H1 (cell line): ENCODE data around the gene MGLL. TPM values are rescaled to one million over a fixed set of nuclear protein-coding genes. Genes with fewer than 3 reads are reported as not detected.

Experiments
- CTCF ChIA-PET: fragments of 300-600 bp; sonication (Branson Sonifier 250); formaldehyde crosslinking; loops from one replicate; lab custom pipeline; 2021; ENCODE audit not compliant: partially characterized antibody; lab: Charles Lee
- POLR2A ChIA-PET: fragments of 300-600 bp; sonication (Branson Sonifier 250); formaldehyde crosslinking; loops from one replicate; lab custom pipeline; 2021; ENCODE audit warnings: inconsistent platforms; ENCODE audit not compliant: partially characterized antibody; lab: Charles Lee
- DNase-seq, 2 experiments: peaks; one replicate each; pipeline versions ENCODE4 v3.0.0 to v3.0.0-alpha.2; 2010 to 2022; ENCODE audit warnings: low spot score in 2 of 2, low read depth in 1 of 2, mixed read lengths in 1 of 2
- FAIRE-seq: peaks from 2 replicates; lab custom pipeline; 2011; peaks lifted over from hg19 to GRCh38; lab: Jason Lieb, UNC
- H2AFZ ChIP-seq: 2 replicates; pipeline ENCODE4 v1.8.1; 2012; ENCODE audit warnings: low read length, inconsistent platforms
- H2AK5ac ChIP-seq: 2 replicates; pipeline ENCODE4 v1.6.1; 2013; ENCODE audit warnings: low read depth, low read length
- H2BK120ac ChIP-seq: replicated peaks from 2 replicates; pipeline ENCODE3; 2013; ENCODE audit warnings: low read depth, low read length, inconsistent platforms
- H2BK12ac ChIP-seq: 2 replicates; pipeline ENCODE4 v1.6.1; 2013; ENCODE audit warnings: low read depth, low read length
- H2BK15ac ChIP-seq: 2 replicates; pipeline ENCODE4 v1.6.1; 2013; ENCODE audit warnings: low read length
- H2BK20ac ChIP-seq: 2 replicates; pipeline ENCODE4 v1.6.1; 2013; ENCODE audit warnings: low read length
- H2BK5ac ChIP-seq: 2 replicates; pipeline ENCODE4 v1.6.1; 2013; ENCODE audit warnings: low read depth, low read length
- H3K14ac ChIP-seq: 2 replicates; pipeline ENCODE4 v1.6.1; 2013; ENCODE audit warnings: inconsistent platforms; ENCODE audit not compliant: insufficient read length
- H3K18ac ChIP-seq: 2 replicates; pipeline ENCODE4 v1.6.1; 2013; ENCODE audit warnings: low read length; ENCODE audit errors: extremely low read depth
- H3K23ac ChIP-seq: 2 replicates; pipeline ENCODE4 v1.6.1; 2013; ENCODE audit warnings: inconsistent platforms; ENCODE audit not compliant: insufficient read length
- H3K23me2 ChIP-seq: 2 replicates; pipeline ENCODE4 v1.6.1; 2013; ENCODE audit warnings: low read depth, low read length
- H3K27ac ChIP-seq: 2 replicates; pipeline ENCODE4 v1.6.1; 2011; ENCODE audit warnings: low read depth, low read length, inconsistent platforms
- H3K27me3 ChIP-seq, 4 experiments: replicated peaks in 1 of 4; 1 replicate in 1 of 4; 2 replicates in 3 of 4; pipeline versions ENCODE4 v1.6.1 to v1.8.1; 2011 to 2013; ENCODE audit warnings: low read length in 3 of 4, mild to moderate bottlenecking in 3 of 4, inconsistent platforms in 2 of 4, mixed read lengths in 2 of 4, moderate library complexity in 1 of 4; ENCODE audit not compliant: control insufficient read depth in 3 of 4, insufficient read depth in 3 of 4; ENCODE audit errors: extremely low read depth in 1 of 4
- H3K36me3 ChIP-seq, 4 experiments: 2 replicates each; pipeline versions ENCODE4 v1.6.1 to v1.8.1; 2011 to 2013; ENCODE audit warnings: mild to moderate bottlenecking in 4 of 4, low read length in 3 of 4, moderate library complexity in 2 of 4, control low read depth in 1 of 4, inconsistent platforms in 1 of 4; ENCODE audit not compliant: insufficient read depth in 4 of 4, control insufficient read depth in 2 of 4
- H3K4ac ChIP-seq: replicated peaks from 2 replicates; pipeline ENCODE3; 2013; ENCODE audit warnings: low read length, low read depth, mixed read lengths, inconsistent platforms; ENCODE audit not compliant: insufficient read length
- H3K4me1 ChIP-seq, 4 experiments: replicated peaks in 1 of 4; 1 replicate in 1 of 4; 2 replicates in 3 of 4; pipeline versions ENCODE4 v1.6.1 to v1.8.1; 2011 to 2013; ENCODE audit warnings: low read length in 3 of 4, inconsistent platforms in 2 of 4, mixed read lengths in 1 of 4; ENCODE audit not compliant: insufficient read depth in 4 of 4, control insufficient read depth in 3 of 4
- H3K4me2 ChIP-seq, 2 experiments: 2 replicates each; pipeline versions ENCODE4 v1.6.1 to v1.8.1; 2011 to 2013; ENCODE audit warnings: low read depth in 2 of 2, low read length in 2 of 2, control low read depth in 1 of 2, inconsistent platforms in 1 of 2, mild to moderate bottlenecking in 1 of 2; ENCODE audit not compliant: insufficient read depth in 1 of 2
- H3K4me3 ChIP-seq, 4 experiments: fragments of 200-600, 300-600 bp in 1 of 4; sonication (generic), shearing (Covaris generic), sonication (Bioruptor Twin) in 1 of 4; 2 replicates each; pipeline versions ENCODE4 v1.5.1 to v1.8.1; 2011 to 2016; ENCODE audit warnings: low read length in 4 of 4, low read depth in 3 of 4, control low read depth in 2 of 4, inconsistent platforms in 2 of 4, mild to moderate bottlenecking in 2 of 4, mixed read lengths in 1 of 4, moderate library complexity in 1 of 4; ENCODE audit not compliant: insufficient read depth in 2 of 4; ENCODE audit errors: extremely low read depth in 1 of 4
- H3K56ac ChIP-seq: replicated peaks from 2 replicates; pipeline ENCODE3; 2013; ENCODE audit warnings: low read depth, mild to moderate bottlenecking, mixed read lengths, low read length, inconsistent platforms; ENCODE audit not compliant: insufficient read length
- H3K79me1 ChIP-seq: 2 replicates; pipeline ENCODE4 v1.6.1; 2013; ENCODE audit warnings: low read depth, low read length, control low read depth
- H3K79me2 ChIP-seq, 2 experiments: 2 replicates each; pipeline versions ENCODE4 v1.6.1 to v1.8.1; 2012 to 2013; ENCODE audit warnings: low read length in 2 of 2, mild to moderate bottlenecking in 2 of 2, inconsistent platforms in 1 of 2; ENCODE audit not compliant: insufficient read depth in 2 of 2, control insufficient read depth in 1 of 2
- H3K9ac ChIP-seq, 4 experiments: replicated peaks in 1 of 4; 1 replicate in 1 of 4; 2 replicates in 3 of 4; pipeline versions ENCODE4 v1.6.1 to v1.8.1; 2011 to 2013; ENCODE audit warnings: low read depth in 3 of 4, low read length in 3 of 4, control low read depth in 2 of 4, mild to moderate bottlenecking in 2 of 4, moderate library complexity in 2 of 4, inconsistent platforms in 1 of 4; ENCODE audit errors: extremely low read depth in 1 of 4
- H3K9me3 ChIP-seq, 2 experiments: 2 replicates each; pipeline versions ENCODE4 v1.6.1 to v1.8.1; 2012 to 2013; ENCODE audit warnings: mild to moderate bottlenecking in 2 of 2, moderate library complexity in 2 of 2, control low read depth in 1 of 2, inconsistent platforms in 1 of 2, low read depth in 1 of 2, low read length in 1 of 2, mixed read lengths in 1 of 2; ENCODE audit not compliant: insufficient read depth in 2 of 2
- H4K20me1 ChIP-seq, 2 experiments: replicated peaks in 1 of 2; 2 replicates each; pipeline versions ENCODE3 to v1.8.1; 2011 to 2013; ENCODE audit warnings: inconsistent platforms in 2 of 2, low read length in 2 of 2, mild to moderate bottlenecking in 1 of 2; ENCODE audit not compliant: insufficient read depth in 2 of 2, control insufficient read depth in 1 of 2
- H4K5ac ChIP-seq: 2 replicates; pipeline ENCODE4 v1.6.1; 2013; ENCODE audit warnings: low read length, low read depth, mixed read lengths, inconsistent platforms; ENCODE audit not compliant: insufficient read length
- H4K8ac ChIP-seq: 2 replicates; pipeline ENCODE4 v1.8.0; 2013; ENCODE audit warnings: mild to moderate bottlenecking, moderate library complexity, low read length, inconsistent platforms; ENCODE audit not compliant: insufficient read depth; ENCODE audit errors: extremely low read depth
- H4K91ac ChIP-seq: replicated peaks from 2 replicates; pipeline ENCODE3; 2013; ENCODE audit warnings: low read length, mixed read lengths, inconsistent platforms; ENCODE audit not compliant: insufficient read length
- POU5F1 ChIP-seq: IDR thresholded peaks from 2 replicates; pipeline ENCODE4 v1.6.1; 2011; ENCODE audit warnings: low read depth, mild to moderate bottlenecking, low read length, moderate library complexity
- WGBS, 2 experiments: shearing (Covaris generic) in 1 of 2; methylation state at CpG; one replicate each; pipeline versions ENCODE4 v1.1.6 to v1.1.7; 2013 to 2015; ENCODE audit warnings: low lambda C conversion rate in 2 of 2, mixed read lengths in 2 of 2, inconsistent platforms in 1 of 2, low coverage in 1 of 2, missing lambda C conversion rate in 1 of 2; ENCODE audit not compliant: insufficient replicate concordance in 2 of 2, insufficient coverage in 1 of 2, insufficient read length in 1 of 2; ENCODE audit errors: extremely low coverage in 1 of 2, missing lambda C conversion rate in 1 of 2; 5-methylcytosine and 5-hydroxymethylcytosine counted together
- polyA plus RNA-seq, 7 experiments: library from polyadenylated mRNA; depleted of rRNA in 3 of 7; stranded (reverse) in 5 of 7; unstranded in 2 of 7; fragments of >200 nt in 5 of 7; fragments of 200-250 nt in 2 of 7; gene quantifications; 1 replicate in 5 of 7; 2 replicates in 1 of 7; 4 replicates in 1 of 7; pipeline versions ENCODE4 v1.2.1 to v1.2.3, GENCODE V29; 2011 to 2013; ENCODE audit warnings: missing spikeins in 2 of 7, mixed read lengths in 2 of 7
- total RNA-seq: library from RNA; stranded (reverse); fragmentation: NEBNext Ultra II Directional; extraction: Animal tissue kit (Norgen Biotek cat#: 25700); gene quantifications from 2 replicates; pipeline ENCODE4 v1.2.1, GENCODE V29; 2021

The MGLL gene
- total and polyA plus RNA-seq, 2 of the 8 experiments (the other 6 are each of a cell fraction or from before 2014, with no cell fraction given): 0.05 to 0.34 TPM

- no peak overlapping the region for H3K4me2 ChIP-seq
- 89% methylated on average over 6 of the region's 6 CpGs; no CpG with 5 or more reads in 1 of the 2 experiments for WGBS, 2 experiments
These were observed 37.4 kb upstream of the MGLL start for GRCh38 chr3:127859730-127860129.

More at GRCh38 chr3:127859730-127860129, 37.4 kb upstream of the MGLL start:
- H3K23me2 ChIP-seq: no peaks in the 10 kb centered on the region
- H3K14ac ChIP-seq: no peak overlapping the region
- H4K20me1 ChIP-seq: no peaks in the 10 kb centered on the region
- H4K5ac ChIP-seq: no peak overlapping the region
- no peak overlapping the region for H2BK5ac ChIP-seq
- CTCF ChIA-PET: no interaction called here
- no peak overlapping the region for H4K8ac ChIP-seq
- peaks cover 0 to 3% (median 1%) of the 10 kb centered on the region in 4 experiments; a peak in 3 of 7 replicates for H3K4me1 ChIP-seq
- no peak for FAIRE-seq
- no peak overlapping the region for H3K9ac ChIP-seq
- H3K79me1 ChIP-seq: no peaks in the 10 kb centered on the region
- no peak overlapping the region for H3K56ac ChIP-seq
- H3K27me3 ChIP-seq: no peaks in the 10 kb centered on the region
- no peak overlapping the region for H2BK120ac ChIP-seq
- POLR2A ChIA-PET: no interaction called here
- no peak for DNase-seq
- no peak overlapping the region for H2BK12ac ChIP-seq
- H3K27ac ChIP-seq: no peak overlapping the region
- H2AK5ac ChIP-seq: no peak overlapping the region
- no peak overlapping the region for H2AFZ ChIP-seq
- no peak overlapping the region for H3K18ac ChIP-seq
- no peak for TF ChIP-seq POU5F1
- TF ChIP-seq, all 59 proteins: peak for 0
- H3K4me3 ChIP-seq: no peak overlapping the region
- no peak overlapping the region for H2BK15ac ChIP-seq
- no peaks in the 10 kb centered on the region for H3K9me3 ChIP-seq
- H3K23ac ChIP-seq: no peak overlapping the region
- no peaks in the 10 kb centered on the region for H3K36me3 ChIP-seq
- no peak overlapping the region for H2BK20ac ChIP-seq
- H4K91ac ChIP-seq: no peak overlapping the region
- no peaks in the 10 kb centered on the region for H3K79me2 ChIP-seq
- no peak overlapping the region for H3K4ac ChIP-seq
